Measurements from ENCODE around the gene FZD8.

FZD8 gene

GRCh38 chr10:35588836-35589235 lies 53.3 kb downstream of the FZD8 start:
- DNase-seq (ENCODE audit: low spot score), result no peak
- no peak for TF ChIP-seq CTCF (IDR thresholded peaks at IDR 0.05; ENCODE audit: extremely low read depth, missing control alignments)

All from GM20000 (cell line).